GM23248 (cell line): ENCODE results near the gene CD248. TPM values are rescaled to one million over a fixed set of nuclear protein-coding genes. Genes with fewer than 3 reads are reported as not detected.

ENCODE experiments used
- DNase-seq: peaks from one replicate; pipeline ENCODE4 v3.0.0-alpha.2; 2015
- H2AFZ ChIP-seq: fragments of 200-600 bp; sonication (generic); 2 replicates; pipeline ENCODE4 v1.6.1; 2016; ENCODE audit warnings: antibody characterized with exemption
- H3F3A ChIP-seq: fragments of 200-600 bp; sonication (generic); 2 replicates; pipeline ENCODE4 v1.6.1; 2016; ENCODE audit warnings: mild to moderate bottlenecking, antibody characterized with exemption, mixed run types; ENCODE audit not compliant: insufficient read depth
- H3K27ac ChIP-seq: fragments of 200-600 bp; sonication (generic); 2 replicates; pipeline ENCODE4 v1.5.1; 2016; ENCODE audit warnings: mild to moderate bottlenecking
- H3K27me3 ChIP-seq: fragments of 200-600 bp; sonication (generic); replicated peaks from 2 replicates; pipeline ENCODE4 v1.6.1; 2016; ENCODE audit warnings: mild to moderate bottlenecking; ENCODE audit not compliant: insufficient read depth
- H3K36me3 ChIP-seq: fragments of 200-600 bp; sonication (generic); 2 replicates; pipeline ENCODE4 v1.6.1; 2016; ENCODE audit warnings: low read depth, mild to moderate bottlenecking
- H3K4me1 ChIP-seq: fragments of 200-600 bp; sonication (generic); 2 replicates; pipeline ENCODE4 v1.6.1; 2016; ENCODE audit warnings: mild to moderate bottlenecking; ENCODE audit not compliant: insufficient read depth
- H3K4me2 ChIP-seq: fragments of 200-600 bp; sonication (generic); one replicate; pipeline ENCODE4 v1.6.1; 2016; ENCODE audit warnings: mild to moderate bottlenecking; ENCODE audit not compliant: unreplicated experiment
- H3K4me3 ChIP-seq: fragments of 200-600 bp; sonication (generic); 2 replicates; pipeline ENCODE4 v1.5.1; 2016; ENCODE audit warnings: mild to moderate bottlenecking
- H3K79me2 ChIP-seq: fragments of 200-600 bp; sonication (generic); 2 replicates; pipeline ENCODE4 v1.6.1; 2016; ENCODE audit warnings: mild to moderate bottlenecking; ENCODE audit not compliant: insufficient read depth
- H3K9ac ChIP-seq: fragments of 200-600 bp; sonication (generic); 2 replicates; pipeline ENCODE4 v1.6.1; 2016; ENCODE audit warnings: mild to moderate bottlenecking
- H3K9me2 ChIP-seq: fragments of 200-600 bp; sonication (generic); 2 replicates; pipeline ENCODE4 v1.6.1; 2016; ENCODE audit warnings: mixed run types, mild to moderate bottlenecking, moderate library complexity; ENCODE audit not compliant: insufficient read depth
- H3K9me3 ChIP-seq: fragments of 200-600 bp; sonication (generic); one replicate; pipeline ENCODE4 v1.6.1; 2017; ENCODE audit warnings: low read depth
- H4K20me1 ChIP-seq: fragments of 200-600 bp; sonication (generic); 2 replicates; pipeline ENCODE4 v1.6.0; 2016; ENCODE audit not compliant: insufficient read depth
- EZH2 ChIP-seq: fragments of 200-600 bp; sonication (generic); IDR thresholded peaks from 2 replicates; pipeline ENCODE4 v1.6.1; 2018; ENCODE audit warnings: antibody characterized with exemption, mild to moderate bottlenecking; ENCODE audit not compliant: insufficient read depth, poor library complexity, severe bottlenecking
- EZH2phosphoT487 ChIP-seq: fragments of 200-600 bp; sonication (generic); IDR thresholded peaks from 2 replicates; pipeline ENCODE4 v1.6.1; 2018; ENCODE audit warnings: antibody characterized with exemption, moderate library complexity, mild to moderate bottlenecking, low read depth; ENCODE audit not compliant: insufficient read depth
- WGBS, 2 experiments: methylation state at CpG; one replicate each; pipeline ENCODE4 v1.1.6; 2015 to 2017; ENCODE audit warnings: low lambda C conversion rate in 2 of 2, low coverage in 1 of 2; ENCODE audit errors: missing lambda C conversion rate in 2 of 2; 5-methylcytosine and 5-hydroxymethylcytosine counted together
- in situ Hi-C: fragments of 300-500 bp; cut with MboI; formaldehyde crosslinking; loops from 2 replicates; pipeline ENCODE4 v1.15.0; 2020
- polyA plus RNA-seq: library from polyadenylated mRNA; unstranded; fragments of >200 nt; fragmentation: Nextera tagmentation; extraction: Ambion mirVana; gene quantifications from 2 replicates; pipeline ENCODE4 v1.2.1, GENCODE V29; 2016
- total RNA-seq: library from RNA; depleted of rRNA; stranded (reverse); fragments of >200 nt; shearing (Covaris generic); gene quantifications from 2 replicates; pipeline ENCODE4 v1.2.3, GENCODE V29; 2014

CD248 gene
- total and polyA plus RNA-seq, 2 experiments from 2014 or later, result 212 to 616 TPM

- in situ Hi-C loops, result no loop called here
- Histone ChIP-seq H3F3A (no peaks in the 10 kb centered on the region), H3K27me3 (no peaks in the 10 kb centered on the region), H3K4me3 (no peak overlapping the region), H3K27ac (no peak overlapping the region), H3K36me3 (no peaks in the 10 kb centered on the region), H3K9me3 (no peaks in the 10 kb centered on the region), H2AFZ (no peak overlapping the region), H3K79me2 (no peaks in the 10 kb centered on the region), H3K4me1 (no peaks in the 10 kb centered on the region), H3K4me2 (no peak overlapping the region), H3K9ac (no peak overlapping the region), H4K20me1 (no peaks in the 10 kb centered on the region), H3K9me2 (no peaks in the 10 kb centered on the region)
- no peak for DNase-seq
- TF ChIP-seq EZH2, result no peak
- TF ChIP-seq EZH2phosphoT487, result no peak
- 72 to 79% methylated on average over 13 to 15 of the region's 15 CpGs for WGBS, 2 experiments
These were observed 47.1 kb upstream of the CD248 start for GRCh38 chr11:66363805-66364535.

- Histone ChIP-seq H3K4me3 (no peak overlapping the region), H3F3A (no peaks in the 10 kb centered on the region), H3K27ac (no peak overlapping the region), H2AFZ (no peak overlapping the region), H3K4me2 (no peak overlapping the region), H3K27me3 (no peaks in the 10 kb centered on the region), H3K9me2 (no peaks in the 10 kb centered on the region), H3K4me1 (no peaks in the 10 kb centered on the region), H3K9me3 (no peaks in the 10 kb centered on the region), H4K20me1 (no peaks in the 10 kb centered on the region), H3K79me2 (no peaks in the 10 kb centered on the region), H3K9ac (no peak overlapping the region), H3K36me3 (no peaks in the 10 kb centered on the region)
- DNase-seq, result peak; percentile 16
- WGBS, 2 experiments, result 58 to 62% methylated on average over 13 to 14 of the region's 14 CpGs
- in situ Hi-C loops, result no loop called here
- TF ChIP-seq EZH2phosphoT487 (no peak), EZH2 (no peak)
These were observed 46.4 kb upstream of the CD248 start for GRCh38 chr11:66363187-66363601.

GRCh38 chr11:66362481-66363147 is 45.8 kb upstream of the CD248 start:
- H3K79me2 ChIP-seq, result no peaks in the 10 kb centered on the region
- H3K4me1 ChIP-seq, result no peaks in the 10 kb centered on the region
- H3F3A ChIP-seq, result no peaks in the 10 kb centered on the region
- no peak overlapping the region for H3K4me3 ChIP-seq
- DNase-seq, result no peak
- no peak overlapping the region for H3K9ac ChIP-seq
- in situ Hi-C loops, result no loop called here
- 79 to 82% methylated on average over 9 of the region's 9 CpGs for WGBS, 2 experiments
- no peak overlapping the region for H3K27ac ChIP-seq
- no peaks in the 10 kb centered on the region for H3K36me3 ChIP-seq
- TF ChIP-seq EZH2phosphoT487 (no peak), EZH2 (no peak)
- H2AFZ ChIP-seq, result no peak overlapping the region
- no peak overlapping the region for H3K4me2 ChIP-seq
- H3K27me3 ChIP-seq, result no peaks in the 10 kb centered on the region
- H4K20me1 ChIP-seq, result no peaks in the 10 kb centered on the region
- no peaks in the 10 kb centered on the region for H3K9me2 ChIP-seq
- H3K9me3 ChIP-seq, result no peaks in the 10 kb centered on the region

GRCh38 chr11:66361502-66361941 is 44.7 kb upstream of the CD248 start:
- Histone ChIP-seq H3K4me2 (no peak overlapping the region), H3K9me3 (no peaks in the 10 kb centered on the region), H3K4me1 (no peaks in the 10 kb centered on the region), H3K27ac (no peak overlapping the region), H2AFZ (no peak overlapping the region), H3K27me3 (no peaks in the 10 kb centered on the region), H3K9me2 (no peaks in the 10 kb centered on the region), H3K36me3 (no peaks in the 10 kb centered on the region), H4K20me1 (no peaks in the 10 kb centered on the region), H3K4me3 (no peak overlapping the region), H3K9ac (no peak overlapping the region), H3K79me2 (no peaks in the 10 kb centered on the region), H3F3A (no peaks in the 10 kb centered on the region)
- in situ Hi-C loops, result no loop called here
- 84 to 88% methylated on average over 6 of the region's 6 CpGs for WGBS, 2 experiments
- no peak for DNase-seq
- TF ChIP-seq EZH2 (no peak), EZH2phosphoT487 (no peak)
